ENCODE data around the gene DUSP21. TPM values are rescaled to one million over a fixed set of nuclear protein-coding genes. Genes with fewer than 3 reads are reported as not detected.

Gene DUSP21
- total RNA-seq, 1 donor from 2014 or later, result not detected

GRCh38 chrX:44881549-44881948, 37.7 kb downstream of the DUSP21 start:
- no peak overlapping the region for H3K4me3 ChIP-seq
- peaks cover 5% of the 10 kb centered on the region for H3K9me3 ChIP-seq (ENCODE audit: low read depth)
- H3K4me1 ChIP-seq, result peaks cover 4% of the 10 kb centered on the region
- peaks cover 3% of the 10 kb centered on the region for H3K36me3 ChIP-seq
- no peaks in the 10 kb centered on the region for H3K27me3 ChIP-seq
- peaks cover 100% of the 10 kb centered on the region for H3K79me2 ChIP-seq (ENCODE audit: low read depth)
- DNase-seq (ENCODE audit: low spot score), result no peak
- TF ChIP-seq EZH2 (IDR thresholded peaks at IDR 0.05), result no peak
- no peak for TF ChIP-seq CTCF (IDR thresholded peaks at IDR 0.05)
- no peak for TF ChIP-seq EZH2phosphoT487 (IDR thresholded peaks at IDR 0.05)
- no peak overlapping the region for H3K9ac ChIP-seq
- H3K27ac ChIP-seq, result no peak overlapping the region
- Mint-ChIP-seq H3K27me3 (ENCODE audit: insufficient read depth, low read depth) (no peaks in the 10 kb centered on the region), H3K36me3 (peaks cover 15% of the 10 kb centered on the region), H3K27ac (no peak overlapping the region), H3K4me3 (no peak overlapping the region), H3K4me1 (no peaks in the 10 kb centered on the region), H3K9me3 (peaks cover 42% of the 10 kb centered on the region)
- no peaks in the 10 kb centered on the region for H3F3A ChIP-seq (ENCODE audit: low read depth)
- H3K4me2 ChIP-seq, result no peak overlapping the region
- H2AFZ ChIP-seq (replicated peaks), result no peak overlapping the region
- peaks cover 43% of the 10 kb centered on the region for H4K20me1 ChIP-seq (ENCODE audit: low read depth)

DNA sequence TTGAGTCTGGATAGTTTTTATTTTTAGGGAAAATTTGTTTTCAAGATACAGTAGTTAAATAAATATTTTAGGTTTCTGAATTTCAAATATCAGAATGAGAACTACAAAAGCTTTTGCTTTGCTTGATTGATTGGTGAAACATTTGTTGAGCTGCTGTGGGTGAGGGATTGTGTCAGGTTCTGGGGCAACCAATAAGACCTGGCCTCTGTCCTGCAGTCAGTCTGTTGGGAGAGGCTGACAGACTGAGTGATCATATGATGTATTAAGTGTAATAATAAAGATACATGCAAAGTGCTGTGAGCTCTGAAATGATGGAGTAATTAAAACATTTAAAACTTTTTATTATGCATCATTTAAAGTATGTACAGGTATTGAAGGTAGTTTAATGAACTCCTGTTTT, 38.8 kb downstream of the DUSP21 start:
- no peak overlapping the region for H3K4me2 ChIP-seq
- H3K79me2 ChIP-seq (ENCODE audit: low read depth), result peaks cover 100% of the 10 kb centered on the region
- H2AFZ ChIP-seq (replicated peaks), result no peak overlapping the region
- no peak overlapping the region for H3K27ac ChIP-seq
- DNase-seq (ENCODE audit: low spot score), result no peak
- H3K4me1 ChIP-seq, result peaks cover 4% of the 10 kb centered on the region
- H3K4me3 ChIP-seq, result no peak overlapping the region
- no peak for TF ChIP-seq EZH2phosphoT487 (IDR thresholded peaks at IDR 0.05)
- no peak for TF ChIP-seq EZH2 (IDR thresholded peaks at IDR 0.05)
- TF ChIP-seq CTCF (IDR thresholded peaks at IDR 0.05), result no peak
- Mint-ChIP-seq H3K9me3 (peaks cover 48% of the 10 kb centered on the region), H3K27me3 (ENCODE audit: insufficient read depth, low read depth) (no peaks in the 10 kb centered on the region), H3K27ac (no peak overlapping the region), H3K4me3 (no peak overlapping the region), H3K4me1 (no peaks in the 10 kb centered on the region), H3K36me3 (peaks cover 15% of the 10 kb centered on the region)
- H3K9ac ChIP-seq, result no peak overlapping the region
- H3F3A ChIP-seq (ENCODE audit: low read depth), result no peaks in the 10 kb centered on the region
- H3K36me3 ChIP-seq, result no peaks in the 10 kb centered on the region
- H3K9me3 ChIP-seq (ENCODE audit: low read depth), result peaks cover 5% of the 10 kb centered on the region
- peaks cover 37% of the 10 kb centered on the region for H4K20me1 ChIP-seq (ENCODE audit: low read depth)
- no peaks in the 10 kb centered on the region for H3K27me3 ChIP-seq

DNA sequence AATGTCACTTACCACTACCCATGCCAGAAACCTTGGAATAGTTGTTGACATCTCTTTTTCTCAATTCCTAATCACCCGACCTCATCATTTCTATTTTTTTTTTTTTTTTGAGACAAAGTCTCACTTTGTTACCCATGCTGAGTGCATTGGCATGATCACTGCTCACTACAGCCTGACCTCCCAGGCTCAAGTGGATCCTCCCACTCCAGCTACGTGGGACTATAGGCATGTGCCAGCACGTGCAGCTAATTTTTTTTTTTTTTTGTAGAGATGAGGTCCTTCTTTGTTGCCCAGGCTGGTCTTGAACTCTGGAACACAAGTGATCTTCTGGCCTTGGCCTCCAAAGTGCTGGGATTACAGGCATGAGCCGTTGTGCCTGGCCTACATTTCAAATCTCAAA, 41.1 kb downstream of the DUSP21 start:
- Histone ChIP-seq H2AFZ (replicated peaks) (no peak overlapping the region), H3F3A (ENCODE audit: low read depth) (no peaks in the 10 kb centered on the region), H3K9ac (no peak overlapping the region), H3K4me2 (no peak overlapping the region), H3K4me1 (peaks cover 4% of the 10 kb centered on the region), H3K4me3 (no peak overlapping the region), H3K9me3 (ENCODE audit: low read depth) (peaks cover 6% of the 10 kb centered on the region), H3K36me3 (no peaks in the 10 kb centered on the region), H4K20me1 (ENCODE audit: low read depth) (peaks cover 50% of the 10 kb centered on the region), H3K27me3 (no peaks in the 10 kb centered on the region), H3K79me2 (ENCODE audit: low read depth) (peaks cover 100% of the 10 kb centered on the region), H3K27ac (no peak overlapping the region)
- no peak for DNase-seq (ENCODE audit: low spot score)
- peaks cover 12% of the 10 kb centered on the region for H3K36me3 Mint-ChIP-seq
- H3K4me3 Mint-ChIP-seq, result no peak overlapping the region
- peaks cover 43% of the 10 kb centered on the region for H3K9me3 Mint-ChIP-seq
- no peaks in the 10 kb centered on the region for H3K4me1 Mint-ChIP-seq
- no peak overlapping the region for H3K27ac Mint-ChIP-seq
- no peaks in the 10 kb centered on the region for H3K27me3 Mint-ChIP-seq (ENCODE audit: insufficient read depth, low read depth)
- TF ChIP-seq EZH2phosphoT487 (IDR thresholded peaks at IDR 0.05) (no peak), EZH2 (IDR thresholded peaks at IDR 0.05) (no peak), CTCF (IDR thresholded peaks at IDR 0.05) (no peak)
